AML-193 (cell line): ENCODE data around the gene TAPBPL.
A peak's percentile ranks its signal among the peaks of the same experiment; 100 is the strongest.
"Not testable (repeated sequence)": the region's sequence is repeated elsewhere in the genome, so short reads cannot be mapped to it uniquely, and the experiment has no call there.

Experiments
- DNase-seq, 2 experiments: peaks; one replicate each; lab custom pipeline; 2025; lab: John Stamatoyannopoulos, UW

Gene TAPBPL, protein sequence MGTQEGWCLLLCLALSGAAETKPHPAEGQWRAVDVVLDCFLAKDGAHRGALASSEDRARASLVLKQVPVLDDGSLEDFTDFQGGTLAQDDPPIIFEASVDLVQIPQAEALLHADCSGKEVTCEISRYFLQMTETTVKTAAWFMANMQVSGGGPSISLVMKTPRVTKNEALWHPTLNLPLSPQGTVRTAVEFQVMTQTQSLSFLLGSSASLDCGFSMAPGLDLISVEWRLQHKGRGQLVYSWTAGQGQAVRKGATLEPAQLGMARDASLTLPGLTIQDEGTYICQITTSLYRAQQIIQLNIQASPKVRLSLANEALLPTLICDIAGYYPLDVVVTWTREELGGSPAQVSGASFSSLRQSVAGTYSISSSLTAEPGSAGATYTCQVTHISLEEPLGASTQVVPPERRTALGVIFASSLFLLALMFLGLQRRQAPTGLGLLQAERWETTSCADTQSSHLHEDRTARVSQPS

GRCh38 chr12:6451348-6452244 is at the start of gene TAPBPL:
Gene TAPBPL (plus strand): TSS chr12:6452042. CDS start chr12:6452249, 207 bp downstream.
- peak; percentile 52 to 56 for DNase-seq

DNA sequence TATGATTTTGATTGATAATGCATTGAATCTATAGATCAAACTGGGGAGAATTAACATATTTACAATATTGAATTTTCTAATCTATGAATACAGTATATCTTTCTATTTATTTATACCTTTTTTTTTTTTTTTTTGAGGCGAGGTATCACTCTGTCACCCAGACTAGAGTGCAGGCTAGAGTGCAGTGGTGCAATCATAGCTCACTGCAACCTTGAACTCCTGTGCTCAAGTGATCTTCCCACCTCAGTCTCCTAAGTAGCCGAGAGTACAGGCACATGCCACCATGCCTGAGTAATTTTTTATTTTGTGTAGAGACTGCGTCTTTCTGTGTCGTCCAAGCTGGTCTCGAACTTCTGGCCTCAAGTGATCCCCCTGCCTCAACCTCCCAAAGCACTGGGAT is 47.5 kb upstream of the TAPBPL start:
- no peak for DNase-seq

DNA sequence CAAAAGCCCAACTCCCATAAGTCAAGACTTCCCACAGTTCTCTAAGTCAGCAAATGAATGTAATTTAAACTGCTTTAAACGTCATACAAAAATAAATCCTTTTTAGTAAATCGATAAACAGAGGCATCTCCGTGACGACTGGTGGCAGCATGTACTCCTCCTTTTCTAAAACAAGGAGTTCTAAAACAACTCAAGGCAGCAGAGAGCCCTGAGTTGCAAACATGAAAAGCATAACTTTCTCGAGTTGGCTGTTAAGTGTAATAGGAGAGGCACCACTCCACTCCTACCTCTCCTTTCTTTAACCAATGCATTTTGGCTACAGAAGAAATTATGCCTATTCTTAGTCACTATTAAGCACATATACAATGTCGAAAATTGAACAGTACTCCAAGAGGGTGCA is 45.9 kb upstream of the TAPBPL start:
- no peak for DNase-seq

GRCh38 chr12:6407236-6407954 is 44.4 kb upstream of the TAPBPL start:
- no peak for DNase-seq

DNA sequence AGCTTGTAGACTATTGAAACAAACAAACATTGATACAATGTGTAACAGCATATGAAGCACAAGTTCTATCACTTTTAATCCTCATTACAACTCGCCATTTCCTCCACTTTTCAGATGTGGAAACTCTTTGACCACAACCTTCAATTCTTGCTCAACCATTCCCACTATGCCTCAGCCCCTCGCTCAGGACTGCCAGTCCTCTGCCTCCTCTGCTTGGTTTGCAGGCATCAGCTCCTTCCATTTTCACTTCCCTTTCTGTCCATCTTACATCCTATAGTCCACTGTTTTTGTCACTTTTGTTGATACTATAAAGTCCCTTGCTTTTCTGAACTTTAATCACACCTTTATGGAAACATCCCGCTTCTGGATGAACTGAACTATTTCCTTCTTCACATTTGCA is 35.2 kb upstream of the TAPBPL start:
- peak; percentile 84 for DNase-seq

GRCh38 chr12:6418796-6419195 is 33.0 kb upstream of the TAPBPL start:
- DNase-seq = no peak

GRCh38 chr12:6420364-6420763 is 31.5 kb upstream of the TAPBPL start:
- no peak for DNase-seq

DNA sequence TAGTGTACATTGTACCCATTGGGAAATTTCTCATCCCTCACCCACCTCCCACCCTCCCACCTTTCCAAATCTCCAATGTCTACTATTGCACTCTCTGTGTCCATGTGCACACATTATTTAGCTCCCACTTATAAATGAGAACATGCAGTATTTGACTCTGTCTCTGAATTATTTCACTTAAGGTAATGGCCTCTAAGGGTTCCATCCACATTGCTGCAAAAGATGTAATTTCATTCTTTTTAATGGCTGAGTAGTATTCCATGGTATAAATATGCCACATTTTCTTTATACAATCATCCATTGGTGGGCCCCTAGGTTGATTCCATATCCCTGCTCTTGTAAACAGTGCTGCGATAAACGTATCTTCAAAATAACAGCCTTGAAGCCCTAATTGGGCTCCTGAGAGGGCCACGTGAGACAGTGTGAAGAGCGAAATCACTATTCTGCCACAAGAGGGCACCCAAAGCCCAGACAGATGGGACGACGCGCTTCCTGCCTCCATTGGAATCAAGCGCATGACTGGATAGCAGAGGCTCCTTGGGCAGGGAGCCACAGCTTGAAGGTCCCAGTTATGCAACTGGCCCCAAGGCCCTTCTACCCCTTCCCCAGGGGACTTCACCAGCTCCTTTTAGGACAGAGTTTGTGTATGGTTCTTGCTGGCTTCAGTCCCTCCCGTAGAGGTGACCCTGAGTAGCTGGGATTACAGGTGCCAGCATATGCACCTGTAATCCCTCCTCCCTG is 28.4 kb upstream of the TAPBPL start:
- peak; percentile 91 to 94 for DNase-seq

- DNase-seq = no peak
These were observed 27.9 kb upstream of the TAPBPL start for GRCh38 chr12:6424008-6424347.

DNA sequence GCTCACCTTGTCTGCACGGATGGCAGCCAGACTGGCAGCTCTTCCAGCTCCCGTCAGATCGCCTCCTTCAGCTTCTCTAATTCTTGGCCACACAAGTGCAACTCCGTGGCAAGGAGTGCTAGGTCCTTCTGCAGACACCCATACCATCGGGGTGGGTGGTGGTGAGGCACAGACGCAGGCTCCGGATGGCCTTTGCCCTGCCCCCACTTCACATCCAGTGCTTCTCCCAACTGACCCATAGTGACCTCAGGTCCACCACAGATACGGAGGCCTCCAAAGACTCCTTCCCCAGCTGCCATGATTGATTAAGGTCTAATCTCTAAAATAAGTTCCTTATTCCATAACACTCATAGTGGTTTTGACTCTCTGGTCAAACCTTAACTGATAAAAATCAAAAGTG is 27.0 kb upstream of the TAPBPL start:
- DNase-seq = no peak

- no peak for DNase-seq
These were observed 26.0 kb upstream of the TAPBPL start for GRCh38 chr12:6425590-6426531.

DNA sequence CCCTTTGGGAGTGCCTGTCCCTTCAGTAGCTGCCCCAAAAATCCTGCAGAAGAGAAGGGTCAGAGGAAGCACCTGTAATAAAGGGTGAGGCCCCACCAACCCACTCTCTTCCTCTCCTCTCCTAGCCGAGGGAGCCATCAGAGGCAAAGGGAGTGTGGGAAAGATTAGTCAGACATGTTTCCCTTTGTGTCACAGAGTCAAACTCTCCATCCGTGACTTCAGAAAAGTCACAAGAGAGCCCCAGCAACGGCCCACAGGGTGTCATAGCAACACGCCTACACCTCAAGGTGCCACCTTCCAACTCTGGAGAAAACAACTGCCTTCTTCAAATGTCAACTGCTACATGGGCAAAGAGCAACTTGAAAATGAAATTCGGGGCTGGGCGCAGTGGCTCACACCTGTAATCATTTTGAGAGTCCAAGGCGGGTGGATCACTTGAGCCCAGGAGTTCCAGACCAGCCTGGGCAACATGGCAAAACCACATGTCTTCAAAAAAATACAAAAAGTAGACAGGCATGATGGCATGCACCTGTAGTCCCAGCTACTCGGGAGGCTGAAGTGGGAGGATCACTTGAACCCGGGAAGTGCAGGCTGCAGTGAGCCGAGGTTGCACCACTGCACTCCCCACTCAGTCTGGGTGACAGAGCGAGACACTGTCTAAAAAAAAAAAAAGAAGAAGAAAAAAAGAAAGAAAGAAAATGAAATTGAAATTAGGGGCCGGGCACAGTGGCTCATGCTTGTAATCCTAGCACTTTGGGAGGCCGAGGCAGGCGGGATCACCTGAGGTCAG is 24.8 kb upstream of the TAPBPL start:
- DNase-seq = no peak

GRCh38 chr12:6427796-6428195 is 24.0 kb upstream of the TAPBPL start:
- DNase-seq = not testable (repeated sequence)

- no peak for DNase-seq
These were observed 23.5 kb upstream of the TAPBPL start for GRCh38 chr12:6428326-6428725.

- peak; percentile 92 for DNase-seq
These were observed 21.5 kb upstream of the TAPBPL start for GRCh38 chr12:6430124-6430989.

DNA sequence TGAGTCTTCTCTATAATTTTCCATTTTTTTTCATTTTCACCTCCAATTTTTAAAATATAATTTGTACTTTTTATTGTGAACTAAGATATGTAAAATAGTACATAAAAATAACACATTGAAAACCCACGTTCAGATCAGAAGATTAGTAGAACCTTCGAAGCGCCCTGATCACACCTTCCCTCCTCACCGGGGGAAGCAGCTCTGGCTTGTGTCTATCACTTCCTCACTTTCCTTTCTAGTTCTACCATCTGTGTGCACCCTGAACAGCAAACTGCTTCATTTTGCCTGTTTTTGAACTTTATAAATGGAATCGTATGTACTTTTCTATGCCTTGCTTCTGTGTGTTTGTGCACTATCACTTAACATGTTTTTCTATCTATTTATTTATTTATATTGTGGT is 18.9 kb upstream of the TAPBPL start:
- no peak for DNase-seq

GRCh38 chr12:6434205-6435140 is 17.4 kb upstream of the TAPBPL start:
- no peak for DNase-seq
